GM12875 (cell line): Measurements from ENCODE around the gene ACOT13.
"Not testable (repeated sequence)": the region's sequence is repeated elsewhere in the genome, so short reads cannot be mapped to it uniquely, and the experiment has no call there.

Experiments
- H3K4me3 ChIP-seq: one replicate; pipeline ENCODE4 v1.5.1; 2011; ENCODE audit warnings: low read depth, low read length, control low read depth
- TF ChIP-seq, protein P1 (sequence below): IDR thresholded peaks from 2 replicates; pipeline ENCODE4 v1.5.1; 2011; ENCODE audit warnings: low read depth, mild to moderate bottlenecking, control low read depth, inconsistent platforms, low read length, moderate library complexity, borderline replicate concordance; ENCODE audit not compliant: insufficient read depth

Gene ACOT13

DNA sequence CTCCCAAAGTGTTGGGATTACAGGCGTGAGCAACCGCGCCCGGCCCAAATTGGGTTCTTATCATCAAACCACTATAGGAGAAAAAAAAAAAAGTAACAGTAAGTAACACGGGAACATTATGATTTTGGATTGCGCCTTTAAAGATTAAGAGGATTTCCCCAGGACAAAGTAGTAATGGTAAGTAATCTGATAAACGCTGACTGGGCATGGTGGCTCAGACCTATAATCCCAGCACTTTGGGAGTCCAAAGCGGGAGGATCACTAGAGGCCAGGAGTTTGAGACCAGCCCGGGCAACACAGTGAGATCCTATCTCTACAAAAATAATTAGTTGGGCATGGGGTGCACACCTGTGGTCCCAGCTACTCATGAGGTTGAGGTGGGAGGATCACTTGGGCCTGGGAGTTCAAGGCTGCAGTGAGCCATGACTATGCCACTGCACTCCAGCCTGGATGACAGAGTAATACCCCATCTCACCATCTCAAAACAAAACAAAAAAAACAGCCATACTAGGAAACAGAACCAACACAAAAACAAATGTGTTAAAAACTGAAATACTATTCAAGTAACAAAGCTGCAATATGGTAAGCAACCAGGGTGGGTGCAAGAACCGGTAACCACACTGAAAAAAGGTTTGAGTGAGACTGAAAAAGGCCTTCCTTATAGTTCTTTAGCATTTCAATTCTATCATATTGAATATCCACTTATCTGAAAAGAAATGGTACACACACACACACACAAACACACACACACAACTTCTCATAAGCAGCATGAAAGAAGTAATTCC is 43.8 kb downstream of the ACOT13 start:
- no peak overlapping the region for H3K4me3 ChIP-seq
- TF ChIP-seq, protein P1, sequence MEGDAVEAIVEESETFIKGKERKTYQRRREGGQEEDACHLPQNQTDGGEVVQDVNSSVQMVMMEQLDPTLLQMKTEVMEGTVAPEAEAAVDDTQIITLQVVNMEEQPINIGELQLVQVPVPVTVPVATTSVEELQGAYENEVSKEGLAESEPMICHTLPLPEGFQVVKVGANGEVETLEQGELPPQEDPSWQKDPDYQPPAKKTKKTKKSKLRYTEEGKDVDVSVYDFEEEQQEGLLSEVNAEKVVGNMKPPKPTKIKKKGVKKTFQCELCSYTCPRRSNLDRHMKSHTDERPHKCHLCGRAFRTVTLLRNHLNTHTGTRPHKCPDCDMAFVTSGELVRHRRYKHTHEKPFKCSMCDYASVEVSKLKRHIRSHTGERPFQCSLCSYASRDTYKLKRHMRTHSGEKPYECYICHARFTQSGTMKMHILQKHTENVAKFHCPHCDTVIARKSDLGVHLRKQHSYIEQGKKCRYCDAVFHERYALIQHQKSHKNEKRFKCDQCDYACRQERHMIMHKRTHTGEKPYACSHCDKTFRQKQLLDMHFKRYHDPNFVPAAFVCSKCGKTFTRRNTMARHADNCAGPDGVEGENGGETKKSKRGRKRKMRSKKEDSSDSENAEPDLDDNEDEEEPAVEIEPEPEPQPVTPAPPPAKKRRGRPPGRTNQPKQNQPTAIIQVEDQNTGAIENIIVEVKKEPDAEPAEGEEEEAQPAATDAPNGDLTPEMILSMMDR = no peak

GRCh38 chr6:24716602-24717148 is 49.8 kb downstream of the ACOT13 start:
- H3K4me3 ChIP-seq = not testable (repeated sequence)

DNA sequence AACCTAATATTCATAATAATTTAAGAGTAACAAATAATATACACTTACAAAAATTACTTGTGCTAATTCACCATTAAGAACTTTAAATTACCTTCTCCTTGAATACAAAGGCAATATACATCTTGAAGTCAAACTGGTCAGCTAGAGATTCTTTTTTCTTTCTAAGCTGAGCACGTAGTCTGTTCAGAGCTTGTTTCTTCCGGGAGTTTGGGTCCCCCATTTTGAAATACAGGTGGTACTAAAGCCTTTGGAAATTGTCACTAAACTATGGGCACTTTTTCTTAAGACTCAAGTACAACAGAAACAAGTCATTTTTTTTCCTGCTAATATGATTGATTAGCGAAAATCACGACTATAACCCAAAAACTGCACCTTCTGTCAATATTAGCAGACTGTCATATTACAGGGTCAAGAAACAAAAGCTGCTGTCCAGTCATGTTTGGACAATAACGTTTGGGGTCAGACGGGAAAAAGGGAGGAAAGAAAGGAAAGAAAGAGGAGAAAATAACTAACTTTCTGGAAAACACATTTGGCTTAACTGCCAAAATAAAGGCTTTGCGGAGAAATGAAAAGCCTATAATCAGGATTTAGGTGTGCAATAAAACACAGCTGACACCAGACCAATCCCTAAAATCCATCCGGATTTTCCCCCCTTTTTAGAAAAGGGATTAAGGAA is 51.7 kb downstream of the ACOT13 start:
- TF ChIP-seq, protein P1 = no peak
- H3K4me3 ChIP-seq = peak overlapping the region; percentile 93

DNA sequence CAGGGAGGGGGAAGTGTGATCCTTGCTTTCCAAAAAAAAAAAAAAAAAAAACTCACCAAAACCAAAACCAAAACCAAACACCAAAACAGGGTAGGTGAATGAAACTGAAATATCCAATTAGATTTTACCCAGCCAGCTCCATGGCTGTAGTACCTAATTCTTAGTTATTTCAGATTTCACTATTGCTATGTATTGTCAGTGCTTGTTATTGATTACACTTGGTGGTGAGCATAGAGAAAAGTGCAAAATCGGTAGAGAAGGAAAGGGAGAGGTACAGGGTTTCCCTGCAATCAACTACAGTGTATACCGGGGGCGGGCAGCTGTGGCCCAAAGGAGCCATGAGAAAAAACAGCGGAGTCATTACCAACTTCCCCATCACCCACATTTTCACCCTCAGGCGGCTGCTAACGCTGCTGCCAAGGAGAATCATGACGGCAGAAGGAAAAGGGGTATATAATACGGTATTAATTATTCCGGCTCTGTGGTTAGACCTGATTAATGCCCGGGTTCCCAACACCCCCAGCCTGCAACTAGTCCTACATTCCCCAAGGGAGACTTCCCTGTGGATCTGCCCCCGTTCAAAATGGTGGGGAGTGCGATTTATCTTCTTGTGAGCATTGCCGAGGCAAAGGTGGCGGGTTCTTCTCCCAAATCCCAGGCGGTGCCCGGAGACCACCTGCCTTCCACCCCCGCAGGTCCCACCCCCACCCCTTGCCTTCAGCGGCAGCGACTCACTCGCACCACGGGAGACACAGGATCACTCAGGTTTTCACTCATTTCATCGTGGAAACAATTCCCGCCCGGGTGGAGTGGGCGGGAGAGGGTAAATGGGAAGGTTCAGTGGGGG is 52.5 kb downstream of the ACOT13 start, which contains the start of gene C6orf62:
TSS of gene C6orf62 (minus strand) at position 30 of the 847 bp plus-strand sequence. CDS start 486 bp downstream, outside the sequence.
- H3K4me3 ChIP-seq = peak within 1 kb of the TSS; percentile 93

GRCh38 chr6:24720131-24720603 is 53.3 kb downstream of the ACOT13 start:
- TF ChIP-seq, protein P1 = no peak
- H3K4me3 ChIP-seq = peak overlapping the region; percentile 93

More for the DNA sequence above, 52.5 kb downstream of the ACOT13 start, which contains the start of gene C6orf62:
- TF ChIP-seq, protein P1 = no peak

DNA sequence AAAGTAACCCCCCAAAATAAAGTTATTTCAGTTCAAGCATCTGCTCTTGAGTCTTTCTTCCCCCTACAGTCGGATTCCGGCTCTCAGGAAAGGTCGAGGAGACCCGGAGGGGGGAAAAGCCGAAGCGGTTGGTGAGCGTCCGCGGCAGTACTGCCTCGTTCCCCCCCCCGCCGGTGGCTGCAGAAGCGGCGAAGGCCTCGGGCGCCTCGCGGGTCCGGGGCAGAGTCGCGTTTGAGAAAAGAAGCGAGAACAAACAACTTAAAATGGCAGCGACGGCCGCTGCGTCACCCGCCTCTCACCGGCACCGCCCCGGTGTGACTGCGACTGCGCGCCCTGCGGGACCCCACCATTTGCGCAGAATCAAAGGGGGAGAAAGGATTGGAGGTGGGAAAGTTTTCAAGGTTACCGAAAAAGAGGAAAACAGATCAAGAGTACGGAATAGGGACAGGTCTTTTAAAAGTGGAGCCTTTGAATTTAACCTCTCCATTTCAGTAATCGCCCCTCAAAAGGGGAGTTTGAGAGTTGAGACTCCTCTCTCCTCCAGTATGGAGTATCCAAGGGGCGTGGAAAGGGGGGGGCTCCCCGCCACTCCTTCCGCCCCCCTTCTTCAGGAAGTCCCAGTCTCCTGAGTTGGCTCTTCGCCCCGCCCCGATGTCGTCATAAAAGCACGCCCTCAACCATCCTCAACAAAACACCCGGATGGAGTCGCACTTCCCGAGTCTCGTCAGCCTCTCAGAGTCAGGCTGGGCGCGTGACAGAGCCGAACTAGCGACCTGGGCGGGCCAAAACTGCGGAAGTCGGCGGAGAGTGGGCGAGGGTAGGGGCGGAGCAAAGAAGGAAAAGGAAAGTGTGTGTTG is 54.0 kb downstream of the ACOT13 start:
- TF ChIP-seq, protein P1 = no peak
- peak overlapping the region; percentile 93 for H3K4me3 ChIP-seq
